ENCODE results near the gene ANKMY1. TPM values are rescaled to one million over a fixed set of nuclear protein-coding genes. Genes with fewer than 3 reads are reported as not detected.
A peak's percentile ranks its signal among the peaks of the same experiment; 100 is the strongest.

ANKMY1 gene
- polyA plus RNA-seq, 3 donors, result 10.5 to 14.9 (median 11.4) TPM

DNA sequence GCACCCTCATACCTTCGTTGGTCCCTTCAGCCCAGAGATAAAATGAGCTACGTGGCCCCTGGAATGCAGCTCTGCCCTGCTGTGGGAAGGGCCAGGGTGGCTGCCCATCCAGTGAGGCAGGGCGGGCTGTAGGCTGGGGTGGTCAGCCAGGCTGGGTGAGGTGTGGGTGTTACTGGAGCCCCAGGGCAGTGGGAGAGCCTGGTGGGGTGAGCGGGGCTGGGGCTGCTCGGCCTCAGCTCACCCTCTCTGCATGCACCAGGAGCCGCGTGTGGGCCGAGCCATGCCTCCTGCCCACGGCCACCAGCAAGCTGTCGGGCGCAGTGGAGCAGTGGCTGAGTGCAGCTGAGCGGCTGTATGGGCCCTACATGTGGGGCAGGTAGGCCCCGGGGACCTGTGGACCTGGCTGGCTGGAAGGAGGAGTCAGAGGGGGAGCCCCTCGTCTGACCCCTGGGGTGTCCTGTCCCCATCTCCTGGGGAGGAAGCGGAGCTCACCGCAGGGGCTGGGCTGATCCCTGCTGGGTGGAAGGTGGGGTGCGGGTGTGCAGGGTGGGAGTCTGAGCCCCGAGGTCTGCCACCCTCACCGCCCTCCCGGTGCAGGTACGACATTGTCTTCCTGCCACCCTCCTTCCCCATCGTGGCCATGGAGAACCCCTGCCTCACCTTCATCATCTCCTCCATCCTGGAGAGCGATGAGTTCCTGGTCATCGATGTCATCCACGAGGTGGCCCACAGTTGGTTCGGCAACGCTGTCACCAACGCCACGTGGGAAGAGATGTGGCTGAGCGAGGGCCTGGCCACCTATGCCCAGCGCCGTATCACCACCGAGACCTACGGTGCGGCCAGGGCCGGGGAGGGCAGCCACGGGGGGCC lies 16.0 kb upstream of the ANKMY1 start:
- no peak for DNase-seq (ENCODE audit: extremely low read depth in 1 of 11, low read depth in 9 of 11, low spot score in 4 of 11)

- no peak for DNase-seq (ENCODE audit: extremely low read depth in 1 of 11, low read depth in 9 of 11, low spot score in 4 of 11)
Measured at GRCh38 chr2:240573071-240573515, 15.3 kb upstream of the ANKMY1 start.

DNA sequence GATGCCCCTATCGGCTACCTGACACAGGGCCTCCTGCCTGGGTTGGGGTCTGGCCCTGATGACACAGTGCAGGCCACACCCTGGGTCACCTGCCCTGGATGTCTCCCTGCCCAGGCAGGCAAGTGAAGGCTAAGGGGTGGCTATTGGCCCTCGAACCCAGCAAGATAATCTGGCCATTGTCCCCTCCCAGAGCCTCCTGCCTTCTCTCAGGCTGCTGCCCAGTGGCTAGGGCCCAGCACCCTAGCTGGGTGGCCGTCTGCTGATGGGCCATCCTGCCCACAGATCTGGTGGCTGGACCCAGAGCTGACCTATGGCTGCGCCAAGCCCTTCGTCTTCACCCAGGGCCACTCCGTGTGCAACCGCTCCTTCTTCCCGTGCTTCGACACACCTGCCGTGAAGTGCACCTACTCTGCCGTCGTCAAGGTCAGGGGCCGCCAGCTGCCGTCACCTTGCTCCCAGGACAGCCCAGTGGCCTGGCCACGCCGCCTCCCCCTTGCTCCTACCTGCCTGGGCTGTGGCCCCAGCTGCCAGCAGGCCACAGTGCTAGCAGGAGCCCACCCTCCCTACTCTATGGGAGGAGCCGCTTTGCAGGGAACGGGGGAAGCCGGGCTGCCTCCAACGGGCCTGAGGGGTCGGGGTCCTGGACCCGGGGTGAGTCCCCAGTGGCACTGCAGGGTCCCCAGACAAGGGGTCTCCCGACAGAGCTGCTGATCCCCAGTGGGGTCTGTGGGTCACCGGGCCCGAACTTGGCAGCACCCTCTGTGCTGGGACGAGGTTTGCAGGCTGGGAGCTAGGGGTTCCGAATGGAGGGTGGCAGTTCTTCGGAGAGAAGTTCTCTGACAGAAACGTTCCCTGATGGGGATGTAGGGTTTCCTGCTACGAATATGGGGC lies 14.6 kb upstream of the ANKMY1 start:
- no peak for DNase-seq (ENCODE audit: extremely low read depth in 1 of 11, low read depth in 9 of 11, low spot score in 4 of 11)

- DNase-seq (ENCODE audit: extremely low read depth in 1 of 11, low read depth in 9 of 11, low spot score in 4 of 11), result no peak
Measured at GRCh38 chr2:240571314-240571973, 13.7 kb upstream of the ANKMY1 start.

- DNase-seq (ENCODE audit: extremely low read depth in 1 of 11, low read depth in 9 of 11, low spot score in 4 of 11), result no peak
Measured at GRCh38 chr2:240570531-240571313, 12.9 kb upstream of the ANKMY1 start.

GRCh38 chr2:240569998-240570530 lies 12.3 kb upstream of the ANKMY1 start:
- no peak for DNase-seq (ENCODE audit: extremely low read depth in 1 of 11, low read depth in 9 of 11, low spot score in 4 of 11)

DNA sequence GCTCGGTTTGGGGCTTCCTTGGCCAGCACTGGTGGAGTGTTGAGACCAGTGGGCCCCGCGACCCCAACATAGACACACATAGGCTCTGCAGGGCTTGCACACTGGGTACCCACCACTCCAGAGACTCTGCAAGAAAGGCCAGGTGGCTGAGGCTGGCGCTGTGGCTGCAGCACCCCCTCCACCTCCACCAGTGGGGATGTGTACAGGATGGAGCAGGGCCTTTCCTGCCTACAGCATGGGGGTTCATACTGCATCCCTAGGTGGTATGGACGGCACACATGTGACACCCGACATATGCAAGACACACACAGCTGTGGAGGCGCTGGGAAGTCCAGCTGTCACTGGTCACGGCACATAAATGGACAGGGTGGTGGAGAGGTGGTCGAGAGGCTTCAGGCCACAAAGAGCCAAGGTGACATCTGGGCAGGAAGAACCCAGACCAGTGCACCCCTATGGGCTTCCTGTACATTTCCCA lies 11.8 kb upstream of the ANKMY1 start:
- no peak for DNase-seq (ENCODE audit: extremely low read depth in 1 of 11, low read depth in 9 of 11, low spot score in 4 of 11)

- peak in 1 of 11 donors; percentile 63 for DNase-seq (ENCODE audit: extremely low read depth in 1 of 11, low read depth in 9 of 11, low spot score in 4 of 11)
Measured at GRCh38 chr2:240568678-240569522, 11.1 kb upstream of the ANKMY1 start.

DNA sequence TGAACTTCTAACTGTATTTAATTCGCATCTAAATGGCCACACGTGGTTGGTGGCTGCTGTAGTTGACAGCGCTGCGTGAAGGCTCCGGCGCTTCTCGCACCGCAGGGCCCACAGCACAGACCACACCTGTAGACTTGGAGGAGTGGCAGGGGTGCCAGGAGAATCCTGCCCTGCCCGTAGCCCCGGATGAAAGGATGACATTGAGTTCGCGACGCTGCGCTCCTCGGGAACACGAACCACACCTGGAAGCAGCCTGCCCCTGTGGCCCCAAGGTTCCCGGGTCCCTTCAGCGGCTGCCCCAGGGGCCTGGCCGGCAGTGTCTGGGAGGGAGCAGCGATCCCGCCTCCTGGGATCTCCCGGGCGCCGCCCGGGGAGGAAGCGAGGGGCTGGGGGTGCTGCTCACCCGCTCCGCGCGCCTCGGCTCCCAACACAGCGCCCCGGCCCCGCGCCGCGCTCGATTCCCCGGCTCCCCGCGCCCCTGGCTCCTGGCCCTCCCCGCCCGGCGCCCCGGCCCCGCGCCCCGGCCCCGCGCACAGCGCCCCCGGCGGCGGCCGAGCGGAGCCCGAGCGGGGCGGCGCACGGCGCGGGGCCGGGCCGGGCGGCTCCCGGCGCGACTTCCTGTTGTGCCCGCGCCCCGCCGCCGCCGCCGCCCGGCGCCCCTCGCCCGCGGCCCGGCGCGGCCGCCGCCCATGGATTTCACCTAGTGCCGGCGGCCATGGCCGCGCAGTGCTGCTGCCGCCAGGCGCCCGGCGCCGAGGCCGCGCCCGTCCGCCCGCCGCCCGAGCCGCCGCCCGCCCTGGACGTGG lies 10.3 kb upstream of the ANKMY1 start, which contains the start of gene RNPEPL1:
Gene RNPEPL1 (plus strand): TSS at position 613 of the 806 bp plus-strand sequence. CDS start 103 bp downstream, at position 716.
- no peak for DNase-seq (ENCODE audit: extremely low read depth in 1 of 11, low read depth in 9 of 11, low spot score in 4 of 11)

- DNase-seq (ENCODE audit: extremely low read depth in 1 of 11, low read depth in 9 of 11, low spot score in 4 of 11), result no peak
Measured at GRCh38 chr2:240567137-240567871, 9.5 kb upstream of the ANKMY1 start.

DNA sequence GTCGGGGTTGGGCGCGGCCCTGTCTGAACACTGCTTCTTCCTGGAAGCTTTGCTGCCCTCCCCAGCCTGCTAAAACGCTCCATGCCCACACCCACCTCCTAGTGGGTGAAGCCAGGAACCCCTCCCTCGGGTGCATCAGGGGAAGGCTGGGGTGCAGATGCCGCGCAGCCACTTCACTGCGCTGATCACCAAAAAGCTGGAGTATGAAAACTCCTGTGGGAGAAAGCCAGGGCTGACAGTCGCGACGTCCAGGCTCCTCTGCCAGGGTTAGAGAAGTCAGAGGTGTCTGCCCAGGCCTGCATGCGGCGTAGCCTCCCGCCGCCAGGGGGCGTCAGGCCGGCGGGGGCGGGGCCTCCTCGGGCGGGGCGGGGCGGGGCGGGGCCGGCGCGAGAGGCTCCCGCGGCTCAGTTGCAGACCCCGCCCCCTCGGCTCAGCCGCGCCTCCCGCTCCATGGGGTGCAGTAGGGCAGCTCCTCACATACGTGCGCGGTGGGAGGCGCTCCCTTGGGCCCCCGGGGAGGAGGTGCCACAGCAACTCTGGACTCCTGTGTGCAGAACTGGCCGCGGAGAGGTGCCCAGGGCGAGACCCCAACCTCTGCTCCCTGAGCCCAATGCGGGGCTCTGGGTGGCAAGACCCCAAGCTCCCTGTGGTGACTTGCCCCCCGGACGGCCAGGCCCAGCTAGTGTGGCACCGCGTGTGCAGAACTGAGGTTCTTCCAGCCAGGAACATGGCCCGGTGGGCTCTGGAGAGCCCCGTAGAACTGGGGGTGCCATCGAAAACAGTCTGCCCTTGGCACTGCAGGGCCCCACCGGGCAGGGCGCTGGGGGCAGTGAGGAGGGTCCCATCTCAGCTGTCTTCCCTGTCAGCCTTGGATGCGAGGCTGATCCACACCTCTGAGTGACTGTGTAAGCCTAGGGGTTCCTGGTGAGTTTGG lies 8.7 kb upstream of the ANKMY1 start:
- DNase-seq (ENCODE audit: extremely low read depth in 1 of 11, low read depth in 9 of 11, low spot score in 4 of 11), result peak in 5 of 11 donors; percentile 43 to 75 (median 68)

- no peak for DNase-seq (ENCODE audit: extremely low read depth in 1 of 11, low read depth in 9 of 11, low spot score in 4 of 11)
Measured at GRCh38 chr2:240565333-240566202, 7.8 kb upstream of the ANKMY1 start.

DNA sequence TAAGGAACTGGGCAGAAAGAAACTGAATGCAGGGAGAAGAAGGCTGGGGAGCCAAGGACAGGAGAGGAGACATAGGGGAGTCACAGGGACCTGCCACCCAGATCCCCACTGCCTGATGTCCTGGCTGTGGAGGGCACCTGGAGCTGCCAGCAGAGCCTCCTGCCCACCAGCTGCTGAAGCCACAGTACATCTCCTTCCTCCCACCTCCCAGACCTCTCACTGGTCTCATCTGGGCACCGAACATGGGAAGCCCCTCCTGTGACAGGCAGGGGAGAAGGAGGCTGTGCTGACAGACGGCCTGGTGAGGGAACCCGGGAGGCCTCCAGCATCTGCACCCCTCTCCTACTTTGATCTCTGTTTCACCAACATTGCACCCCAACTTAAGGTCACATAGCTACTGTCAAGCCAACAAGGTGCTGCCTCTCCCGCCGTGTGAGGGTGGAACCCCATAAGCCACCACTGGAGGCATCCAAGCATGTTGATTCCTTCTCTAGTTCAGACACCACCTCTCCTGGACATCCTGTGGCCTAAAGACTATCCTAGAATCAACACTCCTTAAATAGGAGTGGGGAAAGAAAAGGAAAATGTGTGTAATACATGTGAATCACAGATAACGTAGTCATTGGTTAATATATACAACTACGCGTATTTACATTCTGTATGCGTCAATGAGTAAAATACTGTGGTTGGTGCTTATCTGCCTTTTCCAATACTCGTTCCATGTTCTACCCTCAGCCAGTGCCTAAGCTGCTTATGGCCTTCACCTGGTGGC lies 7.0 kb upstream of the ANKMY1 start:
- no peak for DNase-seq (ENCODE audit: extremely low read depth in 1 of 11, low read depth in 9 of 11, low spot score in 4 of 11)
